Fibroblast of villous mesenchyme (primary cell): ENCODE data around the gene PPRC1. TPM values are rescaled to one million over a fixed set of nuclear protein-coding genes. Genes with fewer than 3 reads are reported as not detected.
"Not testable (repeated sequence)": the region's sequence is repeated elsewhere in the genome, so short reads cannot be mapped to it uniquely, and the experiment has no call there.

Experiments
- DNase-seq: peaks from one replicate; pipeline ENCODE4 v3.0.0-alpha.2; 2010; ENCODE audit warnings: low read depth
- H3K4me3 ChIP-seq: 2 replicates; pipeline ENCODE4 v1.5.1; 2011; ENCODE audit warnings: low read depth, mild to moderate bottlenecking, low read length
- small RNA-seq: library from RNA; depleted of rRNA; stranded (forward); fragments of <200 nt; gene quantifications from one replicate; pipeline ENCODE3, GENCODE V24; 2012
- total RNA-seq: library from RNA; depleted of rRNA; stranded (reverse); fragments of >200 nt; gene quantifications from 2 replicates; pipeline ENCODE4 v1.2.3, GENCODE V29; 2012
- TF ChIP-seq, protein P1 (sequence below): IDR thresholded peaks from 2 replicates; pipeline ENCODE4 v1.5.1; 2012; ENCODE audit warnings: low read depth, mild to moderate bottlenecking, low read length; ENCODE audit not compliant: insufficient read depth

The PPRC1 gene
- total RNA-seq, 1 donor, result 28.5 TPM

DNA sequence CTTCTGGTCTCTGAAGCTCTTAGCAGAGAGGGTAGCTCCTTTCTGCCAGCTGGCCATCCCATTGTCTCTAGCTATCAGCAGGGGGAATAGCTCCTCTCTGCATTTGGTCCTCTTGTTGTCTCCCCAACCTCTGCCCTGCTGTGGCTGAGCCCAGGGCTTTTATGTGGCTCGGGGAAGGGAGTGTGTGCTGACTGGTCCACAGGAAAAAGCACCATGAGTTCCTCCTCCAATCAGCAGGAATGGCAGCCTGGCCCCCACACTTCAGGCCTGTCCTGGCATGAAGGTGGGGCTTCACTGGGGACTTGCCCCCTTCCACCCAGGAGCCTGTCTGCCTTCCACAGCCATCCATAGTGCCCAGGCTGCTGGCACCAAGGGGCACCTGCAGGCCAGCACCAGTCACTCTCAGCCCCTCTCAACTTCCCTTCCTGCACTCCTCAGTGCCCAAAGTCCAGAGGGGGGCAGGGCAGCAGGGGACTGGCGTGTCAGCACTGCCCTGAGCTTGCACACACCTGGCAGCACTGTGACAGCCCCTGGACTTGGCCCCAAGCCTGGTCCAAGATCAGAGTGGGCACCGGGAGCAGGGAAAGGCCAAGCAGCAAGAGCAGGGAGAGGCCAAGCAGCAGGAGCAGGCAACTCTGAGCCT is 55.6 kb downstream of the PPRC1 start:
- H3K4me3 ChIP-seq, result no peak overlapping the region
- DNase-seq, result no peak
- TF ChIP-seq, protein P1, sequence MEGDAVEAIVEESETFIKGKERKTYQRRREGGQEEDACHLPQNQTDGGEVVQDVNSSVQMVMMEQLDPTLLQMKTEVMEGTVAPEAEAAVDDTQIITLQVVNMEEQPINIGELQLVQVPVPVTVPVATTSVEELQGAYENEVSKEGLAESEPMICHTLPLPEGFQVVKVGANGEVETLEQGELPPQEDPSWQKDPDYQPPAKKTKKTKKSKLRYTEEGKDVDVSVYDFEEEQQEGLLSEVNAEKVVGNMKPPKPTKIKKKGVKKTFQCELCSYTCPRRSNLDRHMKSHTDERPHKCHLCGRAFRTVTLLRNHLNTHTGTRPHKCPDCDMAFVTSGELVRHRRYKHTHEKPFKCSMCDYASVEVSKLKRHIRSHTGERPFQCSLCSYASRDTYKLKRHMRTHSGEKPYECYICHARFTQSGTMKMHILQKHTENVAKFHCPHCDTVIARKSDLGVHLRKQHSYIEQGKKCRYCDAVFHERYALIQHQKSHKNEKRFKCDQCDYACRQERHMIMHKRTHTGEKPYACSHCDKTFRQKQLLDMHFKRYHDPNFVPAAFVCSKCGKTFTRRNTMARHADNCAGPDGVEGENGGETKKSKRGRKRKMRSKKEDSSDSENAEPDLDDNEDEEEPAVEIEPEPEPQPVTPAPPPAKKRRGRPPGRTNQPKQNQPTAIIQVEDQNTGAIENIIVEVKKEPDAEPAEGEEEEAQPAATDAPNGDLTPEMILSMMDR, result no peak

DNA sequence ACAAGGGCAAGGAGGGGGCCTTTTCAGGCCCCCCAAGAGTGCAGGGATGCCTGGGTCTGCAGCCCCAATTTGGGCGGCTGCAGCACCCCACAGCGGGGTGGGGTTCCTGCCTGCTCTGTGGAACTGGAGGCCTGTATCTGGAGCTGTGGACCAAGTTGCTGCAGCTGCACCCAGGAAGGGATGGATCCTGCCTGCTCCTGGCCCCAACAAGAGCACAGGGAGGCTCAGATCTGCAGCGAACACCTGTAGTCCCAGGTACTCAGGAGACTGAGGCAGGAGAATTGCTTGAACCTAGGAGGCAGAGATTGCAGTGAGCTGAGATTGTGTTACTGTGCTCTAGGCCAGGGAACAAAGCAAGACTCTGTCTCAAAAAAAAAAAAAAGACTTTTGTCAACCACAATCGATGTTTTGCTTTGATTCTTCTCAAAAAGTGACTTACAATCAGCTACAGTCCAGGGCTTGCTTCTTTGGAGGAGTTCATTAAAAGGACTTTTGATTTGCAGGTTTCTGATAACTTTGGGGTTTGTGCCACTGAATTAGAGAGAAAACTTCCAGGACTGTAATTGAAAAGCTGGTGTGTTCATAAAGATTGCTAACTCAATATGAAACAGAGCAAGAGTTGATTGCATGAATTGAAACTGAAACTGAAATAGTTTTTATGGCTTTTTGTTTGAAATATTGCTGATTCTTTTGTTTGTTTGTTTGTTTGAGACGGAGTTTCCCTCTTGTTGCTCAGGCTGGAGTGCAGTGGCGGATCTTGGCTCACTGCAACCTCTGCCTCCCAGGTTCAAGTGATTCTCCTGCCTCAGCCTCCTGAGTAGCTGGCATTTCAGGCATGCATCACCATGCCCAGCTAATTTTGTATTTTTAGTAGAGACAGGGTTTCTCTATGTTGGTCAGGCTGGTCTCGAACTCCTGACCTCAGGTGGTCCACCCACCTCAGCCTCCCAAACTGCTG is 56.4 kb downstream of the PPRC1 start:
- H3K4me3 ChIP-seq, result not testable (repeated sequence)
- peak; percentile 21 for DNase-seq

DNA sequence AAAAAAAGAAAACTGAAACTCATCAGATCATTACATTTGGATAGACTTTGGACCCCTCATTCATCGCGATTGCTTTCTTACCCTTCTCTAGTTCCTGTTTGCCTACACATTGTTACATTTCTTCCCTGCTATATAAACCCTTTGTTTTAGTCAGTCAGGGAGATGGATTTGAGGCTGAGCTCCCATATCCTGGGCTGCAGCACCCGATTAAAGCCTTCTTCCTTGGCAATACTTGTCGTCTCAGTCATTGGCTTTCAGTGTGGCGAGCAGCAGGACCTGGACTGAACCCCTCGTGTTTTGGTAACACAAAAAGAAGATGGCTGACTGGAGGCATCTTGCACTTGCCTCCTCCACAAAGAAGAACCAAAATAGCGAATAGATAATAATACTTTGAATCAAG is 59.1 kb downstream of the PPRC1 start:
- TF ChIP-seq, protein P1, result no peak
- no peak overlapping the region for H3K4me3 ChIP-seq

DNA sequence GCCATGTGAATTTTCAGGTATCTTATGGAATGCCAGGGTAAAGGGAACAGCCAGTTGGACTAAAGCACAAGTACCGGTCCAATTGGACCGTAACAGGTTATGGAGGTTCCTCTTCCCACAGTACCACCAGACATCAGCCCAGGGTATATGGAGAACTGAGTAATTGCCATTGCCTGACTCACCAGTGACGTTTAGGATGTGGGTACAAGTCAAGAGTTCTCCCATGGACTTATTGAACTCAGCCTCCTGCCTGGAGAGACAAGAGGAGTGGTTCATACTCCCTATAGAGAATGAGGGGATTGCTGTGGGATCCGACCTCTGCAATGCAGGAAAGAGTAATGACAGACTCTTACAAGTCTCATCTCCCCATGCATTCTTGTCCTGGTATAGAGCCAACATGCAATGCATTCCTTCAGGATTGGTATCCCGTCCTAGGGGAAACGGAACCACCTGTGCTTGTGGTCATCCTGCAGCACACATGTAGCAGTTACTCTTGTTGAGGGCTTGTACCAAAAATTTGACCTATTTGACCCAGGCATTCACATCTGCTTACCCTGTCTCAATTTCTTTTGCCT is 62.5 kb downstream of the PPRC1 start:
- no peak for DNase-seq
- TF ChIP-seq, protein P1, result no peak
- no peak overlapping the region for H3K4me3 ChIP-seq

More for the DNA sequence above, 59.1 kb downstream of the PPRC1 start:
- DNase-seq, result no peak

DNA sequence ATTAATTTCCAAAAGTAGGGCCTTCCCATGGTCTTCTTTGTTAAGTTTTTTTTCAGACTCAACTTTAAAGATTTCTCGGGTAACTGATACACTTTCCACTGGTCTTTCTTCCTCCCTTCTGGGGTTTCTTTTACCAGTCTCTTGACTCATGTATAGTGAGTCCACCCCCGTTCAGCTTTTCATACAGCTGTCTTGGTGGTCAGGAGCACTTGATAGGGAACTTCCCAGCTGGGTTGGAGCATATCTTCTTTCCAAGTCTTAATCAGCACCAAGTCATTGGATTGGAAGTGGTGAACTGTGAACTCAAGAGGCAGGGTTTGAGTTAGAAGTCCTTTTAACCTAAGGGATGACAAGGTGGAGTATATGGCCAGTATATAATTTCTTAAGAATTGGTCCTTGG is 64.1 kb downstream of the PPRC1 start:
- TF ChIP-seq, protein P1, result no peak
- no peak for DNase-seq

DNA sequence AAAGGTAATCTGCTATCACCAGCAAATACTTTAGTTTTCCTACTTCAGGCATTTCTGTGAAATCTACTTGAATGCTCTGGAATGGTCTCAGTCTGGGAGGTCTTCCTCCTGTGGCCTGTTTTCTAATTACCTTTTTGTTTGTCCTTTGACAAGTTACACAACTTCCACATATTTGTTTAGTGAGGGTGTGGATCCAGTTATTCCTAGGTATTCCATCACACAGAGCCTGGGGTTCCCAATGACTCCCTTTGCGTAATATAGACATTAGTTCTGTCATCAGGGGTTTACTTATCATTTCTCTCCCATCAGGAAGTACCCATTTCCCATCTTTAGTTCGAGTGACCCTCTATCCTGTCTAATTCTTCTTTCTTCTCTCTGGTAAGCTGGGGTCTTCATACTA is 65.2 kb downstream of the PPRC1 start:
- no peak overlapping the region for H3K4me3 ChIP-seq
- DNase-seq, result no peak
- TF ChIP-seq, protein P1, result no peak

More for the DNA sequence above, 64.1 kb downstream of the PPRC1 start:
- no peak overlapping the region for H3K4me3 ChIP-seq

Small RNA genes within 50 kb of the gene (small RNA-seq; reads per million reads assigned to genes)
- gene AL500527.1, result not detected
- not detected for gene AL500527.2

Other genes with a start within 250 kb of the PPRC1 start
- 7.7 and 10.4 TPM in 2 replicates for gene ARMH3, start 76.9 kb upstream of the PPRC1 start, total RNA-seq
- 34.1 and 34.8 TPM in 2 replicates for gene HPS6, start 67.7 kb upstream of the PPRC1 start, total RNA-seq
- gene LDB1, start 12.7 kb upstream of the PPRC1 start, total RNA-seq, result 53.8 and 56.1 TPM in 2 replicates
- gene NOLC1, start 19.3 kb downstream of the PPRC1 start, total RNA-seq, result 22.2 and 30.7 TPM in 2 replicates
- gene ELOVL3, start 93.3 kb downstream of the PPRC1 start, total RNA-seq, result 0.32 and 0.86 TPM in 2 replicates
- gene PITX3, start 108.5 kb downstream of the PPRC1 start, total RNA-seq, result under 0.01 TPM in 1 of 2 replicates, not detected in the other
- gene GBF1, start 112.5 kb downstream of the PPRC1 start, total RNA-seq, result 48.3 and 58.3 TPM in 2 replicates